Mucosa of descending colon (tissue), 3 donors: ENCODE measurements around the gene EEF1A2. TPM values are rescaled to one million over a fixed set of nuclear protein-coding genes. Genes with fewer than 3 reads are reported as not detected.

Experiments used
- ATAC-seq: fragments of 200-7000 bp; cut with Tn5 transposase; one replicate; pipeline ENCODE4 v1.9.1; 2020; ENCODE audit warnings: mild to moderate bottlenecking, moderate library complexity
- DNase-seq, 3 donors: peaks; one replicate each; pipeline ENCODE4 v3.0.0-alpha.2; 2020
- H3K36me3 ChIP-seq: fragments of 200-600 bp; one replicate; pipeline ENCODE4 v1.8.0; 2021; ENCODE audit warnings: low read depth, mild to moderate bottlenecking
- H3K4me1 ChIP-seq: fragments of 200-600 bp; one replicate; pipeline ENCODE4 v1.8.0; 2021; ENCODE audit warnings: low read depth, mild to moderate bottlenecking
- H3K4me3 ChIP-seq: fragments of 200-600 bp; one replicate; pipeline ENCODE4 v1.8.0; 2021; ENCODE audit warnings: mild to moderate bottlenecking
- H3K9me3 ChIP-seq: fragments of 200-600 bp; one replicate; pipeline ENCODE4 v1.8.0; 2021; ENCODE audit warnings: mild to moderate bottlenecking
- CTCF ChIP-seq: fragments of 200-600 bp; IDR thresholded peaks from one replicate; pipeline ENCODE4 v1.8.0; 2022; ENCODE audit warnings: antibody characterized with exemption, mild to moderate bottlenecking
- intact Hi-C, 2 donors: fragments of 100-400 bp; cut with DNase I in 1 of 2; cut with micrococcal nuclease in 1 of 2; formaldehyde crosslinking; loops; one replicate each; pipeline versions ENCODE4 v1.11.0 to v1.11.1; 2022; cut with DNase I, micrococcal nuclease
- total RNA-seq, 3 donors: library from RNA; stranded (reverse); fragmentation: NEBNext Ultra II Directional in 2 of 3; extraction: Animal tissue kit (Norgen Biotek cat#: 25700) in 2 of 3; gene quantifications; one replicate each; pipeline versions ENCODE4 v1.2.1 to v1.2.4, GENCODE V29; 2021 to 2023
- donor health status: DM: no; HTN: no; CAD: no; lungs with moderate emphysema.
- donor health status: DM: no; HTN: no; CAD: no.
- donor health status: DM: no; HTN: yes; CAD: no.

The EEF1A2 gene
- total RNA-seq, 3 donors from 2014 or later = 1.3 to 15.0 (median 2.7) TPM

GRCh38 chr20:63534831-63535651 lies 36.2 kb upstream of the EEF1A2 start:
- Histone ChIP-seq H3K9me3 (no peaks in the 10 kb centered on the region), H3K4me3 (no peak overlapping the region), H3K36me3 (no peaks in the 10 kb centered on the region), H3K4me1 (peaks cover 43% of the 10 kb centered on the region)
- DNase-seq = peak; percentile 87 to 91 (median 88)
- intact Hi-C loops = loop anchor here (5.0 kb wide), 1 partner anchor 437 kb away; no protein-coding TSS in a partner anchor
- no peak for TF ChIP-seq CTCF
- ATAC-seq = peak; percentile 54

- TF ChIP-seq CTCF = no peak
- H3K4me1 ChIP-seq = peaks cover 42% of the 10 kb centered on the region
- no peaks in the 10 kb centered on the region for H3K36me3 ChIP-seq
- H3K9me3 ChIP-seq = no peaks in the 10 kb centered on the region
- ATAC-seq (no peak), DNase-seq (peak in 2 of 3 donors; percentile 29 to 70)
- intact Hi-C loops = no loop called here
- H3K4me3 ChIP-seq = no peak overlapping the region
Observed at GRCh38 chr20:63534427-63534830, 35.5 kb upstream of the EEF1A2 start.

GRCh38 chr20:63533871-63534393 lies 35.0 kb upstream of the EEF1A2 start:
- Histone ChIP-seq H3K9me3 (no peaks in the 10 kb centered on the region), H3K4me1 (peaks cover 37% of the 10 kb centered on the region), H3K4me3 (no peak overlapping the region), H3K36me3 (no peaks in the 10 kb centered on the region)
- ATAC-seq (peak; percentile 22), DNase-seq (peak; percentile 88 to 91 (median 90))
- no peak for TF ChIP-seq CTCF
- intact Hi-C loops = no loop called here

GRCh38 chr20:63533388-63533787 lies 34.5 kb upstream of the EEF1A2 start:
- H3K9me3 ChIP-seq = no peaks in the 10 kb centered on the region
- no peak for TF ChIP-seq CTCF
- peaks cover 33% of the 10 kb centered on the region for H3K4me1 ChIP-seq
- H3K4me3 ChIP-seq = no peak overlapping the region
- intact Hi-C loops = no loop called here
- H3K36me3 ChIP-seq = no peaks in the 10 kb centered on the region
- DNase-seq (peak; percentile 12 to 55 (median 33)), ATAC-seq (no peak)

GRCh38 chr20:63532449-63532971 lies 33.6 kb upstream of the EEF1A2 start:
- Histone ChIP-seq H3K36me3 (no peaks in the 10 kb centered on the region), H3K4me1 (peaks cover 25% of the 10 kb centered on the region), H3K9me3 (no peaks in the 10 kb centered on the region), H3K4me3 (no peak overlapping the region)
- intact Hi-C loops = no loop called here
- no peak for TF ChIP-seq CTCF
- peak; percentile 15 to 55 (median 39) for DNase-seq
- no peak for ATAC-seq
